ENCODE results near the gene GPR6. TPM values are rescaled to one million over a fixed set of nuclear protein-coding genes. Genes with fewer than 3 reads are reported as not detected.

Gene GPR6
- total RNA-seq, 1 donor: not detected

DNA sequence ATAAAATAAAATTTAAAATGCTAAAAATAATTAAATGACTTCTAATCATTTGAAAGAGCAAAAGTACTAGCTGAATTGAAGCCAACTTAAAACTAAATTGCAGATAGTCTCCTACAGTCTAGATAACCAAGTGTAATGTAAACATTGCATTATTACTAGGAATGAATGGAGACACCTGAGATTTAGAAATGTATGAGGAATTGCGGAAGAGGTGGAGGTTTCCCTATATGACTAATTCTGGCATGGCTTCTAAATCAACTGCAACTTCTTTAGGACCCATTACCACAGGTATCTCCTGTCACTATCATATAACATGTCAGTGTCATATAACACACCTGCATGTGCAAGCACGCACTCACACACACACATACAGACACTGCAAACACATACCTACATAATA is 13.2 kb upstream of the GPR6 start:
- TF ChIP-seq, protein P1, sequence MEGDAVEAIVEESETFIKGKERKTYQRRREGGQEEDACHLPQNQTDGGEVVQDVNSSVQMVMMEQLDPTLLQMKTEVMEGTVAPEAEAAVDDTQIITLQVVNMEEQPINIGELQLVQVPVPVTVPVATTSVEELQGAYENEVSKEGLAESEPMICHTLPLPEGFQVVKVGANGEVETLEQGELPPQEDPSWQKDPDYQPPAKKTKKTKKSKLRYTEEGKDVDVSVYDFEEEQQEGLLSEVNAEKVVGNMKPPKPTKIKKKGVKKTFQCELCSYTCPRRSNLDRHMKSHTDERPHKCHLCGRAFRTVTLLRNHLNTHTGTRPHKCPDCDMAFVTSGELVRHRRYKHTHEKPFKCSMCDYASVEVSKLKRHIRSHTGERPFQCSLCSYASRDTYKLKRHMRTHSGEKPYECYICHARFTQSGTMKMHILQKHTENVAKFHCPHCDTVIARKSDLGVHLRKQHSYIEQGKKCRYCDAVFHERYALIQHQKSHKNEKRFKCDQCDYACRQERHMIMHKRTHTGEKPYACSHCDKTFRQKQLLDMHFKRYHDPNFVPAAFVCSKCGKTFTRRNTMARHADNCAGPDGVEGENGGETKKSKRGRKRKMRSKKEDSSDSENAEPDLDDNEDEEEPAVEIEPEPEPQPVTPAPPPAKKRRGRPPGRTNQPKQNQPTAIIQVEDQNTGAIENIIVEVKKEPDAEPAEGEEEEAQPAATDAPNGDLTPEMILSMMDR (IDR thresholded peaks at IDR 0.05; ENCODE audit: insufficient read depth, low read depth, low read length): no peak
- no peak overlapping the region for H3K4me3 ChIP-seq (ENCODE audit: low read depth, low read length)
- no peak for DNase-seq (ENCODE audit: low read depth)

DNA sequence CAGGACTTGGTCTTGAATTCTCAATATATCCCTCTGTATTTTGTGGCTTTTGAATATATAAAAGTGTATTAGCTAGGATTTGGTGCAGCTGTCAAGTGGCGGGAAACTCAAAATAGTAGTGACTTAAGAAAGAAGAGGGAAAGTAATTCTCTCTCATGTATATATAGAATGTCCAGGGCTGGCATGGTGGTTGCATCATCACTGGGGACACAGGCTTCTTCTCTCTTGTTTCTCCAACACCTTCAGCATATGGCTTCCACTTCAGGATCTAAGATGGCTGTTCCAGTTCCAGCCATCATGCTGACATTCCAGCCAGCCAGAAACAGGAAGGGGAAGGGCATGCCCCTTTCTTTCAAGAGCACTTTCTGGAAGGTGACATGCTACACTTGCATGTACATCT is 11.8 kb upstream of the GPR6 start:
- H3K4me3 ChIP-seq (ENCODE audit: low read depth, low read length): no peak overlapping the region
- TF ChIP-seq, protein P1 (IDR thresholded peaks at IDR 0.05; ENCODE audit: insufficient read depth, low read depth, low read length): no peak
- no peak for DNase-seq (ENCODE audit: low read depth)

DNA sequence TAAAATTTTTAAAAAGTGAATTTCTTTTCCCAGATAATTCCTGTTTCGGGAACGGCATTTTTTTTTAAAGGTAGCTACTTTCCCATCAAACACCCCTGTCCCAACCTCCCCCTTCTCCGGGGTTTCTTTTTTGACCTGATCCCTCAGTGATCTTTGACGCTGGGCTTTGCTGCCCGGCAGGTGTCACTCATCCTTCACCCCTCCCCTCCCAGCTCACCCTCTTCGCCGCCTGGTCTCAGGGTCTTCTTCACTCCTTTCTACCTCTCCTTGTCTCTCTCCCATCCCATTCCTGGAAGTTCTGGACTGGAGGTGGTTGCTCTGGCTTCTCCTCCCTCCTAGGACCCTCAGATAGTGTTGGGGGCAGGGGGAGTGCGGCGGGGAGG is 329 bp upstream of the GPR6 start:
- TF ChIP-seq, protein P1 (IDR thresholded peaks at IDR 0.05; ENCODE audit: insufficient read depth, low read depth, low read length): no peak
- H3K4me3 ChIP-seq (ENCODE audit: low read depth, low read length): no peak overlapping the region
- DNase-seq (ENCODE audit: low read depth): no peak

DNA sequence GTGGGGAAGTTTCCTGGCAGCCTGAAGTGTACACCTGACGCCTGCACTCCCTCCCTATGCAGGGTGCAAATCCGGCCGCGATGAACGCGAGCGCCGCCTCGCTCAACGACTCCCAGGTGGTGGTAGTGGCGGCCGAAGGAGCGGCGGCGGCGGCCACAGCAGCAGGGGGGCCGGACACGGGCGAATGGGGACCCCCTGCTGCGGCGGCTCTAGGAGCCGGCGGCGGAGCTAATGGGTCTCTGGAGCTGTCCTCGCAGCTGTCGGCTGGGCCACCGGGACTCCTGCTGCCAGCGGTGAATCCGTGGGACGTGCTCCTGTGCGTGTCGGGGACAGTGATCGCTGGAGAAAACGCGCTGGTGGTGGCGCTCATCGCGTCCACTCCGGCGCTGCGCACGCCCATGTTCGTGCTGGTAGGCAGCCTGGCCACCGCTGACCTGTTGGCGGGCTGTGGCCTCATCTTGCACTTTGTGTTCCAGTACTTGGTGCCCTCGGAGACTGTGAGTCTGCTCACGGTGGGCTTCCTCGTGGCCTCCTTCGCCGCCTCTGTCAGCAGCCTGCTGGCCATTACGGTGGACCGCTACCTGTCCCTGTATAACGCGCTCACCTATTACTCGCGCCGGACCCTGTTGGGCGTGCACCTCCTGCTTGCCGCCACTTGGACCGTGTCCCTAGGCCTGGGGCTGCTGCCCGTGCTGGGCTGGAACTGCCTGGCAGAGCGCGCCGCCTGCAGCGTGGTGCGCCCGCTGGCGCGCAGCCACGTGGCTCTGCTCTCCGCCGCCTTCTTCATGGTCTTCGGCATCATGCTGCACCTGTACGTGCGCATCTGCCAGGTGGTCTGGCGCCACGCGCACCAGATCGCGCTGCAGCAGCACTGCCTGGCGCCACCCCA is 1.2 kb downstream of the GPR6 start:
- TF ChIP-seq, protein P1 (IDR thresholded peaks at IDR 0.05; ENCODE audit: insufficient read depth, low read depth, low read length): no peak
- DNase-seq (ENCODE audit: low read depth): no peak

DNA sequence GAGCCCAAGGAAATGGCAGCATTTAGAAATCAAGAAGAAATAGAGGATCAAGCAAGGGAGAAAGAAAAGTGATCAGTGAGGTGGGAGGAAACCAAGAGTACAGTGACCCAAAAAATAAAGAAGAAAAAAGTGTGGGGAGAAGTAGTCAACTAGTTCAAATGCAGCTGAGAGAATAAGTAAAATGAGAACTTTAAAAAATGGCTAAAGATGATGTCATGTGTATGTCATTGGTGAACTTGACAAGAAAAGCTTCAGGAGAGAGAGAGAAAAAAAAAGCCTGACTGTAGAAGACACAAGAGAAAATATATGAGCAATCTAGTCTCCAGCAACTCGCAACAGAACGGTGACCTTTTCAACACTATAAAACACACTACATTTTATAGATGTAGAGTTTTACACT is 6.3 kb downstream of the GPR6 start:
- TF ChIP-seq, protein P1 (IDR thresholded peaks at IDR 0.05; ENCODE audit: insufficient read depth, low read depth, low read length): no peak
- no peak for DNase-seq (ENCODE audit: low read depth)
- H3K4me3 ChIP-seq (ENCODE audit: low read depth, low read length): no peak overlapping the region

More for the DNA sequence above, 1.2 kb downstream of the GPR6 start:
- H3K4me3 ChIP-seq (ENCODE audit: low read depth, low read length): no peak overlapping the region

DNA sequence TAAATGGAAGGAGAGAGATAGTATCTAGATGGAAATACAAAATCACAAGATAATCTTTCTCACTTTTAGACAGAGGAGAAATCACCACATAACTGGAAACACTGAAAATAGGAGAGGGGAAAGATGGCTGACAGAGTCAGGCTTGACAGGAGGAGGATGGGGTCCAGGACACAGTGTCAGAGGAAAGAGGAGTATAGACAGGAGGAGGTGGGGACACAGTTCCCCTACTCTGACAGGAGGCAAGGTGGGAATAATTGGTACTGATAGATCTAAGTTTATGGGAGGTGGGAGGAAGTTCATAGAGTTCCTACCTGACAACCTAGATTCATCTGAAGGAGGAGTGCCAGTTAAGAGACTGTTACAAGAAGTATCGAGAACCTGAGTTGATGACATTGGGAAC is 9.1 kb downstream of the GPR6 start:
- no peak for DNase-seq (ENCODE audit: low read depth)
- TF ChIP-seq, protein P1 (IDR thresholded peaks at IDR 0.05; ENCODE audit: insufficient read depth, low read depth, low read length): no peak
- no peak overlapping the region for H3K4me3 ChIP-seq (ENCODE audit: low read depth, low read length)
